Activated CD4-positive, alpha-beta memory T cell treated with anti-CD3 and anti-CD28 coated beads for 36 hours (primary cell): ENCODE measurements around the gene GUCY2D. TPM values are rescaled to one million over a fixed set of nuclear protein-coding genes. Genes with fewer than 3 reads are reported as not detected.
A peak's percentile ranks its signal among the peaks of the same experiment; 100 is the strongest.

Source experiments
- CTCF ChIA-PET: fragments of 350-600 bp; sonication (Branson Sonifier 250); formaldehyde crosslinking; loops from one replicate; lab custom pipeline; 2021; ENCODE audit warnings: antibody characterized with exemption, inconsistent platforms; lab: Charles Lee
- POLR2A ChIA-PET: fragments of 350-600 bp; sonication (Branson Sonifier 250); formaldehyde crosslinking; loops from one replicate; lab custom pipeline; 2021; ENCODE audit warnings: antibody characterized with exemption; lab: Charles Lee
- DNase-seq: peaks from one replicate; pipeline ENCODE4 v3.0.0-alpha.2; 2020
- H3K27ac Mint-ChIP-seq: one replicate; pipeline ENCODE4 v1.8.0; 2021; ENCODE audit warnings: mixed read lengths
- H3K27me3 Mint-ChIP-seq: one replicate; pipeline ENCODE4 v1.8.0; 2021; ENCODE audit warnings: mixed read lengths
- H3K36me3 Mint-ChIP-seq: one replicate; pipeline ENCODE4 v1.8.0; 2021; ENCODE audit warnings: mixed read lengths
- H3K4me1 Mint-ChIP-seq: one replicate; pipeline ENCODE4 v1.8.0; 2021; ENCODE audit warnings: low read depth, mixed read lengths
- H3K4me3 Mint-ChIP-seq: one replicate; pipeline ENCODE4 v1.8.0; 2021; ENCODE audit warnings: mild to moderate bottlenecking, mixed read lengths
- H3K9me3 Mint-ChIP-seq: one replicate; pipeline ENCODE4 v1.8.0; 2021; ENCODE audit warnings: mixed read lengths
- intact Hi-C: fragments of 100-400 bp; cut with micrococcal nuclease; formaldehyde crosslinking; loops from one replicate; pipeline ENCODE4 v1.15.1; 2023
- total RNA-seq, 2 experiments: library from RNA; stranded (reverse); gene quantifications; one replicate each; pipeline ENCODE4 v1.2.3, GENCODE V29; 2021

Gene GUCY2D
- total RNA-seq, 2 experiments from 2014 or later: not detected

DNA sequence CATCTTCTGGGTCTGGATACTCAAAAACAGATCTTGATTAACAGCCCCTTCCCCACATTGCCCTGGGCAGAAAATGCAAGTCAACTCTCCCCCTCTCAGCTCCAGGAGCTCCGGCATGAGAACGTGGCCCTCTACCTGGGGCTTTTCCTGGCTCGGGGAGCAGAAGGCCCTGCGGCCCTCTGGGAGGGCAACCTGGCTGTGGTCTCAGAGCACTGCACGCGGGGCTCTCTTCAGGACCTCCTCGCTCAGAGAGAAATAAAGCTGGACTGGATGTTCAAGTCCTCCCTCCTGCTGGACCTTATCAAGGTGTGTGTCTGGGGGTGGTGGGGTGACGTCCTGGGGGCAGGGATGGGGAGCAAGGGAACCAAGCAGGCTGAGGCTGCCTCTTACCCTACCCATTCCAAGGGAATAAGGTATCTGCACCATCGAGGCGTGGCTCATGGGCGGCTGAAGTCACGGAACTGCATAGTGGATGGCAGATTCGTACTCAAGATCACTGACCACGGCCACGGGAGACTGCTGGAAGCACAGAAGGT lies 9.7 kb downstream of the GUCY2D start:
- POLR2A ChIA-PET: no interaction called here
- H3K4me1 Mint-ChIP-seq: peaks cover 8% of the 10 kb centered on the region
- intact Hi-C loops: no loop called here
- H3K4me3 Mint-ChIP-seq: no peak overlapping the region
- no peaks in the 10 kb centered on the region for H3K36me3 Mint-ChIP-seq
- CTCF ChIA-PET: interaction anchor here (1.4 to 1.6 kb wide), 2 partner anchors 22 to 29 kb away, joined by 4 read pairs; no protein-coding TSS in a partner anchor
- DNase-seq: no peak
- no peaks in the 10 kb centered on the region for H3K9me3 Mint-ChIP-seq
- no peak overlapping the region for H3K27ac Mint-ChIP-seq
- peaks cover 3% of the 10 kb centered on the region for H3K27me3 Mint-ChIP-seq

- Mint-ChIP-seq H3K27me3 (peaks cover 3% of the 10 kb centered on the region), H3K4me3 (no peak overlapping the region), H3K36me3 (no peaks in the 10 kb centered on the region), H3K27ac (no peak overlapping the region), H3K9me3 (no peaks in the 10 kb centered on the region), H3K4me1 (peaks cover 8% of the 10 kb centered on the region)
- ChIA-PET POLR2A (no interaction called here), CTCF (interaction anchor here (1.6 kb wide), 1 partner anchor 28 kb away, joined by 4 read pairs; no protein-coding TSS in a partner anchor)
- DNase-seq: no peak
- intact Hi-C loops: no loop called here
Observed at GRCh38 chr17:8012996-8013640, 10.7 kb downstream of the GUCY2D start.

- no peaks in the 10 kb centered on the region for H3K9me3 Mint-ChIP-seq
- DNase-seq: no peak
- CTCF ChIA-PET: interaction anchor here (0.6 to 1.1 kb wide), 2 partner anchors 24 to 44 kb away, joined by 3 to 4 read pairs; no protein-coding TSS in a partner anchor
- no peaks in the 10 kb centered on the region for H3K36me3 Mint-ChIP-seq
- intact Hi-C loops: no loop called here
- peaks cover 8% of the 10 kb centered on the region for H3K4me1 Mint-ChIP-seq
- POLR2A ChIA-PET: no interaction called here
- peaks cover 3% of the 10 kb centered on the region for H3K27me3 Mint-ChIP-seq
- no peak overlapping the region for H3K27ac Mint-ChIP-seq
- H3K4me3 Mint-ChIP-seq: no peak overlapping the region
Observed at GRCh38 chr17:8013731-8014557, 11.5 kb downstream of the GUCY2D start.

GRCh38 chr17:8014558-8014850 lies 12.1 kb downstream of the GUCY2D start:
- H3K4me3 Mint-ChIP-seq: no peak overlapping the region
- POLR2A ChIA-PET: no interaction called here
- peaks cover 5% of the 10 kb centered on the region for H3K27me3 Mint-ChIP-seq
- intact Hi-C loops: no loop called here
- no peak for DNase-seq
- H3K36me3 Mint-ChIP-seq: no peaks in the 10 kb centered on the region
- no peak overlapping the region for H3K27ac Mint-ChIP-seq
- CTCF ChIA-PET: interaction anchor here (0.6 to 1.1 kb wide), 2 partner anchors 24 to 43 kb away, joined by 3 to 4 read pairs; no protein-coding TSS in a partner anchor
- H3K9me3 Mint-ChIP-seq: no peaks in the 10 kb centered on the region
- peaks cover 9% of the 10 kb centered on the region for H3K4me1 Mint-ChIP-seq

GRCh38 chr17:8015236-8015956 lies 13.0 kb downstream of the GUCY2D start:
- Mint-ChIP-seq H3K27ac (no peak overlapping the region), H3K4me3 (no peak overlapping the region), H3K9me3 (no peaks in the 10 kb centered on the region), H3K27me3 (peaks cover 8% of the 10 kb centered on the region), H3K36me3 (no peaks in the 10 kb centered on the region), H3K4me1 (peaks cover 12% of the 10 kb centered on the region)
- no peak for DNase-seq
- ChIA-PET POLR2A (no interaction called here), CTCF (interaction anchor here (1.0 to 4.5 kb wide), 6 partner anchors 11 to 75 kb away, joined by 3 to 19 read pairs (median 6); no protein-coding TSS in a partner anchor)
- intact Hi-C loops: no loop called here

GRCh38 chr17:8015957-8016631 lies 13.7 kb downstream of the GUCY2D start:
- H3K27ac Mint-ChIP-seq: no peak overlapping the region
- H3K4me1 Mint-ChIP-seq: peaks cover 12% of the 10 kb centered on the region
- CTCF ChIA-PET: interaction anchor here (1.0 to 4.5 kb wide), 8 partner anchors 10 to 156 kb away, joined by 3 to 19 read pairs (median 6); partner anchors contain the start of gene GUCY2D
- H3K36me3 Mint-ChIP-seq: no peaks in the 10 kb centered on the region
- peak; percentile 30 for DNase-seq
- POLR2A ChIA-PET: no interaction called here
- peaks cover 8% of the 10 kb centered on the region for H3K27me3 Mint-ChIP-seq
- H3K4me3 Mint-ChIP-seq: peak overlapping the region; percentile 62
- intact Hi-C loops: loop anchor here (1.0 to 2.0 kb wide), 2 partner anchors 25 to 41 kb away; no protein-coding TSS in a partner anchor
- no peaks in the 10 kb centered on the region for H3K9me3 Mint-ChIP-seq

DNA sequence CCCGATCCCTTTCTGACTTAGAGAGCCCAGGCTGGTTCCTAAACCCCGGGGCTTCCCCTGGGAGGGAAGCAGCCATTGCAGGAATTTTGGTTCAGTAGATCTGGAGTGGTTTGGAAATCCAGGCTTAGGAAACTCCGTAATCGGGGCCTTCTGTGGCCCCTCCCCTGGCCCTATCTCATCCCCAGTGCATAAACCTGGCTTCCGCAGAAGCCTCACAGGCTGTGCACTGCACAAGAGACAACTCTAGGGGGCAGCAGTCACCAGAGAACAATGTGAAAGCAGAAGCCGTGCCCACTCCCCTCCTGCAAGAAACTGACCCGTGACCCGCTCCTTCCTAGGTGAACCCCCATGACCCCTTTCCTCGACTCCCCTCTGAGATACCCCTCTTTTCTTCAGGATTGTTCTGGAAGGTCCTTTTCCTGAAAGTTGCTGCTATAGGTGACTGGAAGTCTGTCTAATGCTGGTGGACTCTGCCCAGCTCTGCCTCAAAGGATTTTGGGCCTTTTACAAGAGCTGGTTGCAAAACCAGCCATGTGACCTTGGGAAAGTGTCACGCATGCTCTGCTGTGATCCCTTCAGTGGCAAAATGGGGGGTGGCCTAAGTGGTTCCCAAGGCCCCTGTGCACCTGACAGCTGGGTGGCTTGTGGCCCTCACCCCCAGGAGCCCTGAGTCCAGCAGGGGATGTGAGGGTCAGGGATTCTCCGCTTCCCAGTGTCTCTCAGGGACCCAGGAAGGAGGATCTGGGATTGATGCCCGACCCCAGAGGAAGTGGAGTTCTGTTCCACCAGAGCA lies 14.4 kb downstream of the GUCY2D start:
- no peaks in the 10 kb centered on the region for H3K36me3 Mint-ChIP-seq
- ChIA-PET POLR2A (interaction anchor here (1.1 kb wide), 1 partner anchor 156 kb away, joined by 3 read pairs; no protein-coding TSS in a partner anchor), CTCF (interaction anchor here (0.6 to 4.5 kb wide), 16 partner anchors 8 to 246 kb away, joined by 3 to 25 read pairs (median 4); partner anchors contain the start of genes ALOXE3 and GUCY2D)
- intact Hi-C loops: loop anchor here (1.0 to 2.0 kb wide), 2 partner anchors 24 to 40 kb away; no protein-coding TSS in a partner anchor
- H3K4me3 Mint-ChIP-seq: peak overlapping the region; percentile 62
- peak; percentile 76 for DNase-seq
- no peak overlapping the region for H3K27ac Mint-ChIP-seq
- no peaks in the 10 kb centered on the region for H3K9me3 Mint-ChIP-seq
- peaks cover 8% of the 10 kb centered on the region for H3K27me3 Mint-ChIP-seq
- peaks cover 12% of the 10 kb centered on the region for H3K4me1 Mint-ChIP-seq

DNA sequence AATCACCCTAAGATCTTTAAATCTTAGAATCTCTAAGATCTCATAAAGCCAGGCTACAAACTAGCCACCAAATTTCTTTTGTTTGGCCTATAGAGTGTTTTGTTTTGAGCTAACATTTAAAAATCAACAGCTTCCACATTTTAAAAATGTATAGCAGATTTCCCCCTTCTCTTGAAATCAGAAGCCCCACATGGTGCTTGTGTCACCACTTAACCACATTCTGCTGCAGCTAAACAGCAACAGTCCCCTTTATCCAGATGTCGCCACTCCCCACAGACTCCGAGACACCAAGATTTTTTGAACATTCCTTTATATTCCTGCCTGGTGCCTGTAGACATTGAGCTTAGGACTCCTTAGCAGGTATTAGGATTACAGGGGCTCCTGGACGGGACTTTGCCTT lies 16.0 kb downstream of the GUCY2D start:
- Mint-ChIP-seq H3K4me1 (peaks cover 12% of the 10 kb centered on the region), H3K36me3 (no peaks in the 10 kb centered on the region), H3K27ac (no peak overlapping the region), H3K4me3 (no peak overlapping the region), H3K9me3 (no peaks in the 10 kb centered on the region), H3K27me3 (peaks cover 8% of the 10 kb centered on the region)
- no peak for DNase-seq
- POLR2A ChIA-PET: no interaction called here
- CTCF ChIA-PET: interaction anchor here (0.8 to 4.5 kb wide), 8 partner anchors 16 to 274 kb away, joined by 3 to 25 read pairs (median 9); partner anchors contain the start of genes ALOXE3 and GUCY2D
- intact Hi-C loops: no loop called here

GRCh38 chr17:8019166-8019565 lies 16.8 kb downstream of the GUCY2D start:
- intact Hi-C loops: no loop called here
- POLR2A ChIA-PET: no interaction called here
- Mint-ChIP-seq H3K9me3 (no peaks in the 10 kb centered on the region), H3K4me3 (no peak overlapping the region), H3K27me3 (peaks cover 8% of the 10 kb centered on the region), H3K27ac (no peak overlapping the region), H3K36me3 (no peaks in the 10 kb centered on the region), H3K4me1 (peaks cover 12% of the 10 kb centered on the region)
- no peak for DNase-seq
- CTCF ChIA-PET: interaction anchor here (1.0 to 4.5 kb wide), 6 partner anchors 17 to 275 kb away, joined by 3 to 25 read pairs (median 9); partner anchors contain the start of genes ALOXE3 and GUCY2D
